ENCODE results near the gene CHM. TPM values are rescaled to one million over a fixed set of nuclear protein-coding genes. Genes with fewer than 3 reads are reported as not detected.
"Not testable (repeated sequence)": the region's sequence is repeated elsewhere in the genome, so short reads cannot be mapped to it uniquely, and the experiment has no call there.

CHM gene
- total RNA-seq, 1 donor from 2014 or later = 33.3 TPM

DNA sequence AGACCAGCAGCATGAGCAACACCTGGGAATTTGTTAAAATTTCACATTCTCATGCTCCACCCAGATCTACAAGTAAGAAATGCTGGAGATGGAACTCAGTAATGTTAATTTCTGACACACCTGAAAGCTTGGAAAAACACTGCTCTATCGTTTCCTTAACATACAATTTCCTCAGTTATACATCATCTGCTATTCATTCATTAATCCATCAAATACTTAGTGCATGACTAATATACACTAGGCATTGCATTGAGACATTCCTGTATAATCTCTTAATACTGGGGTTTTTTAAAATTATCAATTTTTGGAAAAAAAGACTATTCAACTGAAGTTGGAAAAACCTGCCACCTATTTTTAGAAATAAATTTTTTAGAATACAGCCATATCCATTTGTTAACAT lies 106.1 kb downstream of the CHM start:
- FAIRE-seq (peak; percentile 88), DNase-seq (ENCODE audit: low read depth) (no peak)
- no peaks in the 10 kb centered on the region for H3K79me2 ChIP-seq (ENCODE audit: insufficient read depth, low read length)
- no peaks in the 10 kb centered on the region for H3K27me3 Mint-ChIP-seq (ENCODE audit: low read depth, unreplicated experiment)
- no peak overlapping the region for H2AFZ ChIP-seq (ENCODE audit: low read depth, low read length)
- peaks cover 5% of the 10 kb centered on the region for H3K9me3 Mint-ChIP-seq (ENCODE audit: unreplicated experiment)
- H3K27ac Mint-ChIP-seq (ENCODE audit: unreplicated experiment) = no peak overlapping the region
- no peak overlapping the region for H3K4me2 ChIP-seq (ENCODE audit: low read length)
- H3K27ac ChIP-seq (ENCODE audit: low read depth, low read length) = no peak overlapping the region
- no peaks in the 10 kb centered on the region for H3K9me3 ChIP-seq (ENCODE audit: insufficient read depth, low read depth, low read length)
- H3K27me3 ChIP-seq (ENCODE audit: insufficient read depth, low read length) = no peaks in the 10 kb centered on the region
- peaks cover 14% of the 10 kb centered on the region for H3K36me3 Mint-ChIP-seq (ENCODE audit: low read depth, unreplicated experiment)
- no peak overlapping the region for H3K9ac ChIP-seq (ENCODE audit: low read length)
- no peaks in the 10 kb centered on the region for H4K20me1 ChIP-seq (ENCODE audit: insufficient read depth, low read length)
- H3K36me3 ChIP-seq (ENCODE audit: insufficient read depth, low read length) = no peaks in the 10 kb centered on the region
- no peak overlapping the region for H3K4me3 Mint-ChIP-seq (ENCODE audit: unreplicated experiment)
- TF ChIP-seq, protein P1, sequence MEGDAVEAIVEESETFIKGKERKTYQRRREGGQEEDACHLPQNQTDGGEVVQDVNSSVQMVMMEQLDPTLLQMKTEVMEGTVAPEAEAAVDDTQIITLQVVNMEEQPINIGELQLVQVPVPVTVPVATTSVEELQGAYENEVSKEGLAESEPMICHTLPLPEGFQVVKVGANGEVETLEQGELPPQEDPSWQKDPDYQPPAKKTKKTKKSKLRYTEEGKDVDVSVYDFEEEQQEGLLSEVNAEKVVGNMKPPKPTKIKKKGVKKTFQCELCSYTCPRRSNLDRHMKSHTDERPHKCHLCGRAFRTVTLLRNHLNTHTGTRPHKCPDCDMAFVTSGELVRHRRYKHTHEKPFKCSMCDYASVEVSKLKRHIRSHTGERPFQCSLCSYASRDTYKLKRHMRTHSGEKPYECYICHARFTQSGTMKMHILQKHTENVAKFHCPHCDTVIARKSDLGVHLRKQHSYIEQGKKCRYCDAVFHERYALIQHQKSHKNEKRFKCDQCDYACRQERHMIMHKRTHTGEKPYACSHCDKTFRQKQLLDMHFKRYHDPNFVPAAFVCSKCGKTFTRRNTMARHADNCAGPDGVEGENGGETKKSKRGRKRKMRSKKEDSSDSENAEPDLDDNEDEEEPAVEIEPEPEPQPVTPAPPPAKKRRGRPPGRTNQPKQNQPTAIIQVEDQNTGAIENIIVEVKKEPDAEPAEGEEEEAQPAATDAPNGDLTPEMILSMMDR (IDR thresholded peaks at IDR 0.05; ENCODE audit: insufficient read depth, low read depth, low read length) = no peak
- TF ChIP-seq EZH2 (IDR thresholded peaks at IDR 0.05; ENCODE audit: insufficient read depth, low read length) = no peak
- no peaks in the 10 kb centered on the region for H3K4me1 Mint-ChIP-seq (ENCODE audit: low read depth, unreplicated experiment)
- no peaks in the 10 kb centered on the region for H3K4me1 ChIP-seq (ENCODE audit: insufficient read depth, low read length)
- H3K4me3 ChIP-seq (ENCODE audit: insufficient read depth, low read depth, low read length) = no peak overlapping the region

DNA sequence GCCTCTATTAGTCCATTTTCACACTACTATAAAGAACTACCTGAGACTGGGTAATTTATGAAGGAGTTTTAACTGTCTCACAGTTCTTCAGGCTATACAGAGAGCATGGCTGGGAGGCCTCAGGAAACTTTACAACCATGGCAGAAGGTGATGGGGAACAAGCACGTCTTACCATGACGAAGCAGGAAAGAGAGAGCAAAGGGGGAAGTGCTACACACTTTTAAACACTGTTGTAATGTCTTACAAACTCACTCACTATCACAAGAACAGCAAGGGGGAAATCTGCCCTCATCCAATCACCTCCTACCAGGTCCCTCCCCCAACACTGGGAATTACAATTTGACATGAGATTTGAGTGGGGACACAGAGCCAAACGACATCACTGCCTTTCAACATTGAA lies 107.4 kb downstream of the CHM start:
- not testable (repeated sequence) for FAIRE-seq; H3K27ac Mint-ChIP-seq (ENCODE audit: unreplicated experiment)

DNA sequence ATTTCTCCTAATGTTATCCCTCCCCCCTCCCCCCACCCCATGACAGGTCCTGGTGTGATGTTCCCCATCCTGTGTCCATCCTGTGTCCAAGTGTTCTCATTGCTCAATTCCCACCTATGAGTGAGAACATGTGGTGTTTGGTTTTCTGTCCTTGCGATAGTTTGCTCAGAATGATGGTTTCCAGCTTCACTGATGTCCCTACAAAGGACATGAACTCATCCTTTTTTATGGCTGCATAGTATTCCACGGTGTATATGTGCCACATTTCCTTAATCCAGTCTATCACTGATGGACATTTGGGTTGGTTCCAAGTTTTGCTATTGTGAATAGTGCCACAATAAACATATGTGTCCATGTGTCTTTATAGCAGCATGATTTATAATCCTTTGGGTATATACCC lies 113.0 kb downstream of the CHM start:
- H3K4me3 Mint-ChIP-seq (ENCODE audit: unreplicated experiment); H3K4me2 ChIP-seq (ENCODE audit: low read length); H3K36me3 ChIP-seq (ENCODE audit: insufficient read depth, low read length); H3K4me1 ChIP-seq (ENCODE audit: insufficient read depth, low read length); H4K20me1 ChIP-seq (ENCODE audit: insufficient read depth, low read length); H3K27me3 Mint-ChIP-seq (ENCODE audit: low read depth, unreplicated experiment); DNase-seq (ENCODE audit: low read depth); H3K36me3 Mint-ChIP-seq (ENCODE audit: low read depth, unreplicated experiment); H3K4me1 Mint-ChIP-seq (ENCODE audit: low read depth, unreplicated experiment); H3K9ac ChIP-seq (ENCODE audit: low read length); H3K27me3 ChIP-seq (ENCODE audit: insufficient read depth, low read length); H3K27ac ChIP-seq (ENCODE audit: low read depth, low read length); H3K4me3 ChIP-seq (ENCODE audit: insufficient read depth, low read depth, low read length); H3K79me2 ChIP-seq (ENCODE audit: insufficient read depth, low read length); H2AFZ ChIP-seq (ENCODE audit: low read depth, low read length); H3K9me3 ChIP-seq (ENCODE audit: insufficient read depth, low read depth, low read length); H3K9me3 Mint-ChIP-seq (ENCODE audit: unreplicated experiment); H3K27ac Mint-ChIP-seq (ENCODE audit: unreplicated experiment): not testable (repeated sequence)
- FAIRE-seq = peak; percentile 78

More for the DNA sequence above, 107.4 kb downstream of the CHM start:
- H3K79me2 ChIP-seq (ENCODE audit: insufficient read depth, low read length); H3K9me3 ChIP-seq (ENCODE audit: insufficient read depth, low read depth, low read length); H3K36me3 Mint-ChIP-seq (ENCODE audit: low read depth, unreplicated experiment); DNase-seq (ENCODE audit: low read depth); H3K4me3 ChIP-seq (ENCODE audit: insufficient read depth, low read depth, low read length); H3K9ac ChIP-seq (ENCODE audit: low read length); H3K4me2 ChIP-seq (ENCODE audit: low read length); H2AFZ ChIP-seq (ENCODE audit: low read depth, low read length); H3K4me1 ChIP-seq (ENCODE audit: insufficient read depth, low read length); H3K27ac ChIP-seq (ENCODE audit: low read depth, low read length); H4K20me1 ChIP-seq (ENCODE audit: insufficient read depth, low read length); H3K27me3 Mint-ChIP-seq (ENCODE audit: low read depth, unreplicated experiment); H3K27me3 ChIP-seq (ENCODE audit: insufficient read depth, low read length); H3K4me3 Mint-ChIP-seq (ENCODE audit: unreplicated experiment); H3K36me3 ChIP-seq (ENCODE audit: insufficient read depth, low read length); H3K4me1 Mint-ChIP-seq (ENCODE audit: low read depth, unreplicated experiment); H3K9me3 Mint-ChIP-seq (ENCODE audit: unreplicated experiment): not testable (repeated sequence)

DNA sequence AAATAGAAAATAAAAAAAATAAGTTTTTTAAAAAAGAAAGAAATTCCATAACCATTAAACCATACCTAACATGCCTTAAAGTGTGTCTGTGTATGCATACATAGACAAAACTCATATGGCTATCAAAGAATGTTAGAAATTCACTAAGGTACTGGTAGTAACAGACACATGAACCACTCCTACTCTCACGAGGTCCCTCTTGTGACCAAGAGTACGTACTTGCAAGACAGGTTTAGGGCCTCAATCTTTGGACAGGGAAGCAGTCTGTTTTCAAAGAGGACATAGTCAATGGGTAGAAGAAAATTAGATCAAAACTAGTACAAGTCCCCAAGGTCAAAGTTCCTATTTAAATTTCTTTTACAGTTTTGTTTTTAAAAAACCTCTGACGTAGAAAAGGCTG lies 117.3 kb downstream of the CHM start:
- H3K27me3 ChIP-seq (ENCODE audit: insufficient read depth, low read length) = no peaks in the 10 kb centered on the region
- H2AFZ ChIP-seq (ENCODE audit: low read depth, low read length) = no peak overlapping the region
- FAIRE-seq (peak; percentile 56), DNase-seq (ENCODE audit: low read depth) (no peak)
- no peaks in the 10 kb centered on the region for H3K27me3 Mint-ChIP-seq (ENCODE audit: low read depth, unreplicated experiment)
- no peaks in the 10 kb centered on the region for H3K36me3 ChIP-seq (ENCODE audit: insufficient read depth, low read length)
- no peak overlapping the region for H3K9ac ChIP-seq (ENCODE audit: low read length)
- H3K4me3 ChIP-seq (ENCODE audit: insufficient read depth, low read depth, low read length) = no peak overlapping the region
- no peaks in the 10 kb centered on the region for H3K4me1 Mint-ChIP-seq (ENCODE audit: low read depth, unreplicated experiment)
- H3K79me2 ChIP-seq (ENCODE audit: insufficient read depth, low read length) = no peaks in the 10 kb centered on the region
- no peaks in the 10 kb centered on the region for H3K9me3 ChIP-seq (ENCODE audit: insufficient read depth, low read depth, low read length)
- no peaks in the 10 kb centered on the region for H3K4me1 ChIP-seq (ENCODE audit: insufficient read depth, low read length)
- TF ChIP-seq, protein P1 (IDR thresholded peaks at IDR 0.05; ENCODE audit: insufficient read depth, low read depth, low read length) = no peak
- no peak for TF ChIP-seq EZH2 (IDR thresholded peaks at IDR 0.05; ENCODE audit: insufficient read depth, low read length)
- no peaks in the 10 kb centered on the region for H3K9me3 Mint-ChIP-seq (ENCODE audit: unreplicated experiment)
- H3K4me3 Mint-ChIP-seq (ENCODE audit: unreplicated experiment) = no peak overlapping the region
- no peak overlapping the region for H3K27ac Mint-ChIP-seq (ENCODE audit: unreplicated experiment)
- no peak overlapping the region for H3K27ac ChIP-seq (ENCODE audit: low read depth, low read length)
- H3K36me3 Mint-ChIP-seq (ENCODE audit: low read depth, unreplicated experiment) = no peaks in the 10 kb centered on the region
- H4K20me1 ChIP-seq (ENCODE audit: insufficient read depth, low read length) = no peaks in the 10 kb centered on the region
- no peak overlapping the region for H3K4me2 ChIP-seq (ENCODE audit: low read length)
